ENCODE measurements around the gene SCLY.

Gene SCLY, protein sequence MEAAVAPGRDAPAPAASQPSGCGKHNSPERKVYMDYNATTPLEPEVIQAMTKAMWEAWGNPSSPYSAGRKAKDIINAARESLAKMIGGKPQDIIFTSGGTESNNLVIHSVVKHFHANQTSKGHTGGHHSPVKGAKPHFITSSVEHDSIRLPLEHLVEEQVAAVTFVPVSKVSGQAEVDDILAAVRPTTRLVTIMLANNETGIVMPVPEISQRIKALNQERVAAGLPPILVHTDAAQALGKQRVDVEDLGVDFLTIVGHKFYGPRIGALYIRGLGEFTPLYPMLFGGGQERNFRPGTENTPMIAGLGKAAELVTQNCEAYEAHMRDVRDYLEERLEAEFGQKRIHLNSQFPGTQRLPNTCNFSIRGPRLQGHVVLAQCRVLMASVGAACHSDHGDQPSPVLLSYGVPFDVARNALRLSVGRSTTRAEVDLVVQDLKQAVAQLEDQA

DNA sequence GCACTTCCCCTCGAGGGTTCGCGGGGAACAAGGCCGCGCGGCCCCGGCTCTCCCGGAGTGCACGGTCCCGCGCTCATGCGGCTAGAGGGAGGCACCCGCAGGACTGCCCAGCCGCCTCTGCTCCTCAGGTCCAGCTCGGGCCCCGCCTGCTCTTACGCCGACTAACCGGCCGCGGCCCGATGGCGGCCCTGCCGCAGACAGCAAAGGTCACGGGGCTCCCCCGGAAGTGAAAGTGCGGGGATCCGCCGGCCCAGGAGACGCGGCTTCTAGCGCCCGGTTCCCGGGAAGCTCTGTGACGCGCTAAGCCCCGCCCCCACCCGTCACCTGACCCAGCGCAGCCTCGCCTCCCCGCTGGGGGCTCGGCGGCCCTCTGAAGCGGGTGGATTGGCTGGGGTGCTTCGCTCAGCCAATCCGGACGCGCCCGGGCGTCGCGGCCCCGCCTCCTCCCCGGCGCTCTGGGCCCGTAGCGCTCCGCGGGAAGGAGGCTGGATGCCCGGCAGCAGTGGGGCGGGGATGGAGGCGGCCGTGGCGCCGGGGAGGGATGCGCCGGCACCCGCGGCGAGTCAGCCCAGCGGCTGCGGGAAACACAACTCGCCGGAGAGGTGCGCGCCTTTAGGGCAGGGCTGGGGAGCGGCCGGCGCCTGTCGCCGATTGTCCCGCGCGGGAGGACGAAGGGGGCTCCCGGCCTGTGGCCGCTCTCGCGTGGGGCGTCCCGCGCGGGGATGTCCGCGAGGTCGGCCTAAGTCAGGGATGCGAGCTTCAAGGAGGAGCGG lies at the start of gene SCLY:
Gene SCLY, plus strand, starts transcription at position 460 of the 773 bp plus-strand sequence. Its CDS starts 54 bp downstream, at position 514.
- no peak for TF ChIP-seq GATA2 (IDR thresholded peaks at IDR 0.05; ENCODE audit: low read depth, low read length)
- TF ChIP-seq GATA3 (IDR thresholded peaks at IDR 0.05; ENCODE audit: low read depth, low read length) = no peak

DNA sequence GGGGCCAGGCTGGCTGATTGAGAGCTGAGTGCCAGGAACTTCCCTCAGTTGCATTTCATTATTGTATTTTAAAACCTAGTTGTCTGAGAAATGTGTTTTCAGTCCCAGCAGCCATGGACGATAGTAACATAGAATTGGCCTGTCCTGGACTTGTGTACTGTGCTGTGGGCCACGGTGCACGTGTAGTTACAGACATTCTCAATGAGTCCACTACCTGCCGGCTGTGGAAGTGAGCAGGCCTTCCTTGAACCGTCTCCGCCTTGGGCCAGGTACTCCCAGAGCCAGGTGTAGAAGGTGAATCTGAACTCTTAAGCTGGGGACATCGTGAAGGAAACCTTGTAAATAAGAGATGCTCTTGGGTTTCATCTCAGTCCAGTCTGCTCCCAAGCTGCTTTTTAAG lies 47.0 kb upstream of the SCLY start:
- no peak for TF ChIP-seq GATA2 (IDR thresholded peaks at IDR 0.05; ENCODE audit: low read depth, low read length)
- no peak for TF ChIP-seq GATA3 (IDR thresholded peaks at IDR 0.05; ENCODE audit: low read depth, low read length)

DNA sequence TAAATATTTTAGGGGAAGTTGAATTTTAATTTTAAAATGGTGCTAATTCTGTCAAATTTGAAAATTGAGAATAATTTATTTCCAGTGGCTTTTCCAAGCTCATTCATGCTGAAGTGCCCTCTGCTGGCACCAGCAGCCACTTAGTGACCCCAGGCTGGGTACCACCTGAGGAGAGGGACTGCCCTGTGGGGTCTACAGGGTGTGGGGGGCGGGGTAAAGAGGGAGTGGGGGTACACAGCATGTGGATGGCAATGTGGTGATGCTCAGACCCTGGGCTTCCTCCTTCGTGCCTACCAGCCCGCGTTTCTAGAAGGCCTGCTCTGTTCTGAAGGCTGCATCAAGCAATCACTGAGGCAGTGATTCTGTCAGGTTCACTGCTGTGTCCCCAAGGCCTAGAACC lies 45.1 kb upstream of the SCLY start:
- TF ChIP-seq GATA2 (IDR thresholded peaks at IDR 0.05; ENCODE audit: low read depth, low read length) (no peak), GATA3 (IDR thresholded peaks at IDR 0.05; ENCODE audit: low read depth, low read length) (no peak)

DNA sequence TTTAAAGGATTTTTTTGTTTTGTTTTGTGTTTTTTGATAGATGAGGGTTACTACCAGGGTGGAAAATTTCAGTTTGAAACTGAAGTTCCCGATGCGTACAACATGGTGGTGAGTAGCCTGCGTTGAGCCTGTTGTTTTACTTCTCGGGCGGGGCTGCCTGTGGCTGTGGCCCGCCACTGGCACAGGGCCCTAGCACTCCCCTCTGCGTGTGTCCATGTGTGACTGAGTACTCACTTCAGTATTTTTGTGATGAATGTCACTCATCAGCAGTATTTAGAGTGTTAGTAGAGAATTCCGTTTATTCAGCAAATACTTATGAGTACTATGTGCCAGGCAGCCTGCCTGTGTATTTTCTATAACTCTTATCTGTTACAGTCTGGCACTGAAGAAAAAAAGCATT lies 44.3 kb upstream of the SCLY start:
- TF ChIP-seq GATA3 (IDR thresholded peaks at IDR 0.05; ENCODE audit: low read depth, low read length) = no peak
- TF ChIP-seq GATA2 (IDR thresholded peaks at IDR 0.05; ENCODE audit: low read depth, low read length) = no peak

DNA sequence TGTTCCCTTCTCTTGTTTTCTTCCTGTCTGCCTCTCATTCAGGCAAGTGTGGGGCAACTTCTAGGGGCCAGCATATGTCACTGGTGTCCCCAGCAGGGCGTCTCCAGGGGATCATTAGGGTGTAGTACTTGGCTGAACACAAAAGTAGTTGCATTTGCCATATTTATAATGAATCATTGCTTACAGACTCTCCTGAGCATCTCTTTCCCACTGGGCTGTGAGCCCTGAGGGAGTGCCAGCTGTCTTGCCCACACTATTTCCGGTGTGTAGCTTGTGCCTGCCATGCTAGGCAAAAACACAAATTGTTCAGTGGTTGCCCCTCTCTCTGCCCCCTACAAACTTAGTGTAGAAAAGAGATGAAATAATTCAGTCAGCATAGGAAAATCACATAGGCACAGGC lies 40.8 kb upstream of the SCLY start:
- TF ChIP-seq GATA3 (IDR thresholded peaks at IDR 0.05; ENCODE audit: low read depth, low read length) = no peak
- TF ChIP-seq GATA2 (IDR thresholded peaks at IDR 0.05; ENCODE audit: low read depth, low read length) = no peak

DNA sequence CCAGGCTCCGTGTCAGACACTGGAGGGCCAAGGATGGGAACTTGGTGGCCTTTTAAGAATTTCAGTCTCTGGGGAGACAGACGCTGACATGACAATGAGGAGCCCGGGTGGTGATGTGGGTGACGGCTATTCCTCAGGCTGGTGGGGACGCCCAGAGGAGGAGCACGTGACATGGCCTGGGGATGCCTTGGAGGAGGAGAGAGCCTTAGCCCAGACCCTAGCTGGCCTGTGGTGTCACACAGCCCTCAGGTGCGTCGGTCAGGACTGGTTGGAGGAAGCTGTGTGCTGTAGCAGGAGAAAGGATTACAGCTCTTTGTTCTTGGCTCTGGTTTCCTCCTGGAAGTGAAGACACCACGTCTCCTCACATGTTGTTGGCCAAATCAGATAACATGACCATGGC lies 40.0 kb upstream of the SCLY start:
- TF ChIP-seq GATA3 (IDR thresholded peaks at IDR 0.05; ENCODE audit: low read depth, low read length) (no peak), GATA2 (IDR thresholded peaks at IDR 0.05; ENCODE audit: low read depth, low read length) (no peak)

DNA sequence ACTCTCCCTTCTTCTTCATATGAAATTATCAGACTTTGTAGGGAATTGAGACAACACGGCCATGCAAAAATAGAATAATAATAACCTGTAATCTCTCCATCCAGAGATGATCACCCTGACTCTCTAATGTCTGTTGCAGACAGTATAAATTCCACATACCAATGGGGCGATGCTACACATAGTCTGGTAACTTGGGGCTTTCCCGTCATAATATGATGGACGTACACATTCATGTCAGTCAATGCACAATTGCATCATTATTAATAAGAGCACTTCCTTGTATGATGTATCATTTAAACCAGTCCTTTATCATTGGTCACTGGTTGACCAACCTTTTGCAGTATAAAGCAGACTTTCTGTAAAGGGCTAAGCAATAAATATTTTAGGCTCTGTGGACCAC lies 39.5 kb upstream of the SCLY start:
- TF ChIP-seq GATA2 (IDR thresholded peaks at IDR 0.05; ENCODE audit: low read depth, low read length) (no peak), GATA3 (IDR thresholded peaks at IDR 0.05; ENCODE audit: low read depth, low read length) (no peak)

DNA sequence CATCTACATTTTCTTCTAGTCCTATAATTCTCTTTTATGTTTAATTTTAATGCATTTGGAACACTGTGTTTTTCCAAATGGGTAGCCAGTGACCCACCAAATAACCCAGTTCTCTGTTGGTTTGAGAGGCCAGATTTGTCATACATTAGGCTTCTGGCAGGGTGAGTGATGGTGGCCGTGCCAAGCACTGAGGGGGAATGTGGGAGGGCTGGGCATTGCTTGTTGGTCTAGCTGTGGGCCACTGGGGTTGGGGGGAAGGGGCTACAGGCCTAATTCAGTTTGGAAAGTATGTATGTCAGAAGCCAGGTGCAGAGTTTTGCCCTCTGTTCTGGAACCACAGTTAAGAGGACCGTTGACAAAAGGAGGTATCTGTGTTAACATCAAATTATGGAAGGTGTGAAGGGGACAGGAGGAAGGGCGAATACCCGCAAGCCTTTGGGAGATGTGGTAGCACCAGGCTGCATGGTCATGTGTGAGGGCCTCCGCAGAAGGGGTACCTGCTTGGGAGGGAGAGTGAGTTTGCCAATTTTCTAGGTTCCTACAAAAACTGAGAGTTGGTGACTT lies 38.1 kb upstream of the SCLY start:
- no peak for TF ChIP-seq GATA3 (IDR thresholded peaks at IDR 0.05; ENCODE audit: low read depth, low read length)
- TF ChIP-seq GATA2 (IDR thresholded peaks at IDR 0.05; ENCODE audit: low read depth, low read length) = no peak

DNA sequence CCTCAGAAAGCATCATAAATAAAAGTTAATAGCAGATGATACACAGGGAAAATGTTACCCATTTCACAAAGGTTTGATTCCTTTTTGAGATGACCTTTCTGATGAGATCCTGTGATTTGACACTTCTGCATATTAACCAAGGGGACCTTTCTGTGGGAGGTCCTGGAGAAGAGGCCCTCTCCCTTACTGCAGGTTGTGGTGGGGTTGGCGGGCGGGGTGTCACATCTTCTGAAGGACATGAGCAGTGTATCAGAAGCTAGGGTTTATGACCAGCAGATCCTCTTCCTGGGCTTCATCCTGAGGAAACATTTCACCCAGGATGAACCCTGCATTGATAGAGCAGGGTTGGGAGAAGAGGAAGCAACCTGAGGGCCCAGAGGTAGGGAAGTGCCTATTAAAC lies 37.2 kb upstream of the SCLY start:
- TF ChIP-seq GATA2 (IDR thresholded peaks at IDR 0.05; ENCODE audit: low read depth, low read length) (no peak), GATA3 (IDR thresholded peaks at IDR 0.05; ENCODE audit: low read depth, low read length) (no peak)

DNA sequence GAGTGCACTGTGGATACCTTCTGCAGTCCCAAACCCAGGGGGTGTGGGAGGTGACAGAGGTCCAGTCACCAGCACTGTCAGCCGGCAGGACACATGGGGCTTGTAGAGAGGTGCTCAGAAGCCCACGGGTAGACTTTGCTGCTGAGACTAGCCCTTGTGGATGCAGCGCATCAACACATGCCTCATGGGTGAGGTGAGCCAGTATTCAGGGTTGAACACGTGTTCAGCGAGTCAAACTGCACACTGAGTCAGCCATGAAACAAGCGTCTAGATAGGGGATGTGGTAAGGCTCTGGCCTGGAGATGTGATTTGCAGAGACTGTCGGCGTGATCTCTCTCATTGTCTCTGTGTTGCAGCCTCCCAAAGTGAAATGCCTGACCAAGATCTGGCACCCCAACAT lies 35.8 kb upstream of the SCLY start:
- no peak for TF ChIP-seq GATA2 (IDR thresholded peaks at IDR 0.05; ENCODE audit: low read depth, low read length)
- TF ChIP-seq GATA3 (IDR thresholded peaks at IDR 0.05; ENCODE audit: low read depth, low read length) = no peak

DNA sequence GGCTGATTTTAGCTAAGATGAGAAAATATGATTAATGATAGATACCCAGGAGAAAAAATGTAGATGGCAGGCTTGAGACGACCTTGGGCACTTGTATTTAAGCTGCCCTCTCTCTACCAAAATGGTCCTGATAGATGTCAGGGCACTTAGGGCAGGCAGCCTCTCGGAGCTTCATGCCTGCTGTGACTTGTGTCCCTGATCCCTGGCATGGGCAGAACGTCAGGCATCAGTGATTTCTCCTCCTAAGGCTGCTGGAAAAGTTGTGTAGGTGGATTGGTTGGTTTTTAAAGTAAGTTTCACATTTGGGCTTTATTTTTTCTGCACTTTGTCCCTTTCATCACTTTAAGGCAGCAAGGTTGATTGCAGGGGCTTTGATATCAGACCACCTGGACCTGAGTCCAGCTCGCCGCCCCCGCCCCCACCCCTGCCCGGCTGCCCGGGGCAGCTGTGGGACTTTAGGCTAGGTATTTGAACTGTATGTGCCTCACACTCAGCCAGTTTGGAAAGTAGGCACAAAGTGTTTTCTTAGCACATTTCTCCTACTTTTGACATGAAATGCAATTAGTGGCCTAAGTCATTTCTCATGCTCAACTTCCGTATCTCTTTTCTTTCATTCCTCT lies 35.0 kb upstream of the SCLY start:
- no peak for TF ChIP-seq GATA2 (IDR thresholded peaks at IDR 0.05; ENCODE audit: low read depth, low read length)
- no peak for TF ChIP-seq GATA3 (IDR thresholded peaks at IDR 0.05; ENCODE audit: low read depth, low read length)

DNA sequence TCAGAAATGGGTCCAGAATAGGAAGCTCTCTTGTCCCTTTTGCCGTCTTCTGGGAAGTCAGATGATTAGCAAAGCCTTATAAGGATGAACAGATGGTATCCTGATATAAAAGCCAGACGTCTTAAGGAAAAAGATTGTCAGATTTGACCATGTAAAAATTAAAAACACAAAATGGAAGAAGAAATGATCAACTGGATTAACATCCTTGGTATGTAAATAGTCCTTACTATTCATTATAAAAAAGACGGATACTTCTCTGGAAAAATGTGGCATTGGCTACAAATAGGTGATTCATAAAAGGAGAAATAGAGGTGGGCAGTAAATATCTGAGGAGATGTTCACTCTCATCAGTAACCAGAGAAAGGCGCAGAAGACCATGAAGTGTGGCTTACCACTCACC lies 33.7 kb upstream of the SCLY start:
- TF ChIP-seq GATA2 (IDR thresholded peaks at IDR 0.05; ENCODE audit: low read depth, low read length) (no peak), GATA3 (IDR thresholded peaks at IDR 0.05; ENCODE audit: low read depth, low read length) (no peak)

DNA sequence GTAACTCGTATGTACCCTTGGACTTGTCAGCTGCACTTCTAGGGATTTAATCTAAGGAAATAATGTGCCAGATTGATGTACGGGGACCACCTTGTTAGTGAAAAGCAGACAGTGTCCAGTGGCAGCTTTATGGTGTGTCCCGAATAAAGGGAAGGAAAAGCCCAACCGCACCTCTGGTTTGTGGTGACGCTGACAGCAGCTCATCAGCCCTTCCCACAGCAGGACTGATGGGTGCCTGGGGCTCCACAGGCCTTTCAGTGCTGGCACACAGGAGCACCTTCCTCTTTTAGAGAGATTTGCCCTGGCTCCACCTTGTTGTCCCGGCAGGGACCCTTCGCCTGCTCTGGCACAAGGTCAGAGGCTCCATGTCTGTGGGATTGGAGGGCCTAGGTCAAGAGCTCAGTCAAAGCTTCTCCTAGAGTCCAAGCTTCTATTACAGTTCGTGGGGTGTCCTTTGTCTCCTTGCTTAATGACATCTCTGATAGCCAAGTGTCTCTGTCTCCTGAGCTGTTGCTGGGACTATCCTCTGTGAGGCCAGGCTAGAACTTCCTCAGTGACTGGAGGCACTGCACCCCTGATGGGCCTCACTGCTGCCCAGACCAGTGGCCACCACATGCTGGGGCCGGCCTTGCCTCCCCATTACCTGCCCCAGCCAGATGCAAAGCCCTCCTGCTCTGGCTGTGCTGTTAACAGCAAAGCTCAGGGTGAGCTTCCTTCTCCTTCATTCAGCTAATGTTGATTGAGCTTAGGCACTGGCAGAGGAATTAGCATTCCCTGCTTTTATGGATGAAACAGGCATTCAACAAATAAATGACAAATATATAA lies 33.0 kb upstream of the SCLY start:
- TF ChIP-seq GATA3 (IDR thresholded peaks at IDR 0.05; ENCODE audit: low read depth, low read length) (no peak), GATA2 (IDR thresholded peaks at IDR 0.05; ENCODE audit: low read depth, low read length) (no peak)

All from SH-SY5Y (cell line).